Peyer's patch (tissue), 4 donors: ENCODE data around the gene LCE2B.

Experiments used
- CTCF ChIP-seq, 6 experiments: fragments of 450-650 bp in 4 of 6; fragments of 200-600 bp in 2 of 6; sonication (generic) in 1 of 6; IDR thresholded peaks; one replicate each; pipeline ENCODE4 v1.5.1; 2017 to 2019; ENCODE audit warnings: antibody characterized with exemption in 6 of 6, mild to moderate bottlenecking in 3 of 6, moderate library complexity in 1 of 6
- POLR2A ChIP-seq, 2 donors: fragments of 450-650 bp; IDR thresholded peaks; one replicate each; pipeline ENCODE4 v1.5.1; 2017; ENCODE audit warnings: antibody characterized with exemption in 2 of 2, mild to moderate bottlenecking in 2 of 2, moderate library complexity in 2 of 2

- TF ChIP-seq CTCF (IDR thresholded peaks at IDR 0.05) (no peak), POLR2A (IDR thresholded peaks at IDR 0.05) (no peak)
These were observed 12.9 kb upstream of the LCE2B start for GRCh38 chr1:152673016-152673415.
